NAMALWA (cell line): ENCODE measurements around the gene MEOX2.

Source experiments
- DNase-seq: peaks from one replicate; pipeline ENCODE4 v3.0.0-alpha.2; 2015; ENCODE audit warnings: low spot score

MEOX2 gene

DNA sequence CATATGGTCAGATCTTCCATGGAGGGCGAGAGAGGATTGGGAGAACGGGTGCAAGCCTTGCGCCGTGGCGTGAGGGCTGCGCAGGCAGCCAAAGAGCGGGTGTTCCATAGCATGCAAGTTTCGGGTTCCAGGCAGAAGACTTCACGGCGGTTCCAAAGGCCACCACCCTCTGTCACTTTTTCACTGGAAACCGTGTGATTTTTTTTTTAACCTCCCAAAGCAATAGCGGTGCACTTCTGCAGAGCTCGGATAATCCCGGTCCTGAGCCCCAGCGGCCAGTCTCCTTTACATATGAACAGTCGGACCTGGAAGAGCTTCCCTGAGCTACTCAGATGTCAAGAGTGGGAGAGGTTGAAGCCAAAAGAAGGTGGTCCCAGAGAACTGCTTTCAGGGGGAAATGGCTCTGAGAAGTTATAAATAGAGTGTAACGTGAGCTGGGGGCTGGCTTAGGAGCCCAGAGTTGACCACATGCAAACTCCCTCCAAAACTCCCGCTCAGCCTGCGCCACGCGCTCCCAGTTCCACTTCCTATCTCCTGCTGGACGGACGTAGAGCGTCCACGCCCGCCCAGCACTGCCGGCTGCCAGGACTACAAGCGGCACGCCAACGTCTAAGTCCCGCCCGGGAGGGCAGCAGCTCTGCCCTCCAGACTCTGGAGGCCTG is at the start of gene MEOX2:
TSS of gene MEOX2 (minus strand) at position 389 of the 662 bp plus-strand sequence. CDS start at position 108, 281 bp downstream.
- DNase-seq, result no peak

DNA sequence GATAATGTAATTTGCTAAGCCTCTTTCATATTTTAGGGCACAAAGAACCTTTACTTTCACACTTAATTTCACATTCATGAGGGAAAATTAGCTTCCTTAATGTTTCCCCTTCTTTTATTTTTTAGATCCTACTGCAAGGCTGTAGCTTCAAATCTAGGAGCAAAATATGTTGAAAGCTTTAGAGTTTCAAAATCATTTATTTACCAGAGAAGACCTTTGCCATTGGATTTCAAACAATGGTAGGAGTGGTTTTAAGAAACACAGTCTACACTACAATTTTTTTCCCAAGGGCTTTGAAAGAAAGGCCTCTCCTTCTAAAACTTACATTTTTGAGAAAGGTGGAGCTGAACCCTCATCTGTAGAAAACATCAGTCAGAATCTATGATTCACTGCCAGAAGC is 43.3 kb upstream of the MEOX2 start:
- no peak for DNase-seq

DNA sequence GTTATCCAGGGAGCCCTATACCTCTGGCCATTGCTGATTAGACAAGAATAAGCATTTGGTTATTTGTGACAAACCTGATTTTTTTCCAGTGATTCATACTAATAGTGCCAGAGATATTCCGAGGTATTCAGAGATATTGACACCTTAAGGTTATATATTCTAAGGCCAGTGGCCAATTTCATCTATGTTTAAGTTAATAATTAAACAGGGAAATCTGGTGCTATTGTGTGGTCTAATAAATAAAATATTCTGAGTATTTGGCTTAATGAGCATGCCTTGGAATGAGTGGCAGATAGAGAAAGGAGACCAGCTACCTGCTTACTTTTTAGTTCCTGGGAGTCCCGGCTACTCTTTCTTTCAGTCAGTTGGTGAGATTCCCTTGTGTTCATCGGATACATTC is 38.6 kb upstream of the MEOX2 start:
- no peak for DNase-seq

DNA sequence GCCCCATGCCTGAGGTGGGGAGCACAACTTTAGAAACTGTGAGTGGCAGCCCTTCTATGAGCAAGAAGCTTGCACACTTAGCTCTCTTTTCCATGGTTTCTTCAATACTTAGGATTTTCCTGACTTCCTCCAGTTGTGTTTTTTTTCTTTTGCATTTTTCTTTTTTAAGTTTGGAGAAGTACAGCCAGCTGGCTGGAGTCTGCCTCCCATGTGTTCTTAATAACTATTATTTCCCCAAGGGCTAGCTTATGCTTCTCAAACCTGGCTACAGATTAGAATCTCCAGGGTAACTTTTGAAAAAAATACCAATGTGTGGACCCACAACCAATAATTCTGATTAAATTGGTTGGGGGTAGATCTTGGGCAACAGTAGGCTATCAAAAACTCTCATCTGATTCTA is 37.4 kb upstream of the MEOX2 start:
- DNase-seq, result no peak

DNA sequence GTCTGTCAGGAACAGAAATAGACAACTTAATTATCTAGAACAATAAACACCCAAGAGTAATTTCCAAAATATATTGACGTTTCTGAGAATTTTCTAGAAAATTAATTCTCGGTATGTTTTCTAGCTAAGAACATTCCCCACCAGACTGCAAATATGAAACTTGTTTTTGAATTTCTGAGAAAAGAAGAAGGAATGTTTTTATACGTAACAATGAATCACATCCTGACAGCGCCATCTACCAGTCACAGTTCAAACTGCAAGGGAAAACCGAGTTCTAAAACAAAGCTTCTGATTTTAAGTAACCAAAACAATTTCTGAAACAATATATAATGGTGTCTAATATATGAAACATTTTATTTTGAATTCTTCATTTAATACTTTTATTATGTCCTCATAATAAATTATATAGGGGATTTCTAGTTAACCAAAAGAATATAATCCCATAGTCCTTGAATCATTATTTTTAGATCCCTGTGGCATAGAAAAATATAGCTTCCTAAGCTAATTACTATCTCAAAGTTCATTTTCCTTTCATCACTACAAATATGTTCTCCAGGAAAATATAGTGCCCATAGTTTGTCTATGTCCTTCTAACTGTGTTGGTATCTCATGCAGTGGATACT is 34.5 kb upstream of the MEOX2 start:
- DNase-seq, result peak; percentile 63

DNA sequence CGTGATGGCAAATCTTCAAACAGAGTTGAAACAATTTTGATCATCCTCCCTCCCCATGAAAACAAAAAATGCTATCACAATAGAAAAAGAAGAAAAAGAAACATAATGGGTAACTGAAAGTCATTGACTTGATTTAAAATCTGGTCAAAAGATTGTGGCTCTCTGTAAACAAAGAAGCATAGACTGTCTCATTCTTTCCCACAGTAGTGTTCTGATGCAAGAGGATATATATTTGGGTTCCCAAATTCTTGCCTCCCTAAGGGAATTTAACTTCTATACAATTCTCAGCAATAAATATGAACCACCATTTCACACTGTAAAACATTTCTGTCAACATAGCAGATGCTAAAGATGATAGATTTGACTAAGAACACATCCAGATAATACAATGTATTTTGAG is 32.8 kb upstream of the MEOX2 start:
- DNase-seq, result no peak

DNA sequence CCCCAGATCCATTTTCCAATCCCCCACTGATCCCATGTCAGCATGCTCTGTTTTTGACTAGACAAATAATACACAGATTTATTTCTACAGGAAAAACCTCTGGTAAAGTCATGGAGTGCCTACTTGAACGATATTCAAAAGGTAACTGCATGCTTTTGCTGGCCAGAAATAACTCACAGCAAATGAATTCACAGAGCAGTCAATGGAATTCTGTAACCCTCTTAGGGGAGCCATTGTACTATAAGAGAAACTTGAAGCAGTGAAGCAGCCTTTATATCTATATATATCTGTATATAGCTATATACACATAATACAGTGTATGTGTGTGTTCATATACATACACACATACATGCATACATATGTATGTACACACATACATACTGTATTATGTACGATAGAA is 29.0 kb upstream of the MEOX2 start:
- no peak for DNase-seq

DNA sequence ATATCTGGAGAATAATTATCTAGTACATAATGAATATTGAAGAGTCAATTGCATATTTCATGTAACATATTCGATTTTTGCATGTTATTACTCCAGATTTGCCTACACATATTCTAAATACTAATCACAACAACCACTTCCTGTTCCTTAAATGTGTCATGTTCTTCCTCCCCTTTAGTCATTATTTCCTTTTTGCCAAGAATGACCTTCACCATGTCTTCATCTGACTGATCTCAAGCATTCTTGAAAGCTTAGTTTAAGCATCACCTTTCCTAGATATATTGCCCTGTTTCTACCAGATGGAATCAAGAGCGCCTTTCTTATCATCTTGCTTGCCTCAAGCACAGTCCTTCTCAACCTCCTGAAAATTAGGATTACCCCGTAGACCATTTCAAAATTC is 23.5 kb upstream of the MEOX2 start:
- no peak for DNase-seq

DNA sequence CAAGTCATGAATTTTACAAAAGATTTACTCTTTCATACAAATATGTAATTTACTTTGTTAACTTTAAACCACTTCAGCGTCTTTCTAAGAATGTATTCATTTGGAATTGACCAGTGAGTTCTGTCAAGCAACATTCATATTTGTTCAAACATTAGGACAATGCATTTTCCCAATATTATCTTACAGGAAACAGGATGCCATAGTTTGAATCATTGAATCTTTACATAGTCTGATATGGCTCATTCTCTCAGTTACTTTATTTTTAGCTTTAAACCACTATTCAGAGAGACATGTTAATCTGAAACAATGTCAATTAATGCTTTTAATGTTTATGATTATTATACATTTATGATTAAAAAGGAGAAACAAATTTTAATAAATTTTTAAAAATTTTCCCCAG is 21.1 kb upstream of the MEOX2 start:
- no peak for DNase-seq

DNA sequence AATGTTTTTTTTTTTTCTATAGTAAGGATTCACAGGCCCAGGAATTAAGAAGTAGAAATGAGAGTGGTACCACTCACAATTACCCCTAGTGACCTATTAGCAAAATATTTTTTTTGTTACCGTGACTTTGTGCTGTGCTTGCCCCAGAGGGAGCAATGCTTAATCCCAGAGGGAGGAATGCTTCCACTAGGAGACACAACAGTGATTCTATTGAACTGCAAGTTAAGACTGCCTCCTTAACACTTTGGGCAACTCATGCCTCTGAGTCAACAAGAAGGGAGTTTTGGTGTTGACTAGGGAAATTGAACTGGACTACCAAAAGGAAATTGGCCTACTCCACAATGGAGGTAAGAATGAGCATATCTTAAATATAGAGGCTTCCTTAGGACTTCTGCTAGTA is 17.2 kb upstream of the MEOX2 start:
- no peak for DNase-seq

DNA sequence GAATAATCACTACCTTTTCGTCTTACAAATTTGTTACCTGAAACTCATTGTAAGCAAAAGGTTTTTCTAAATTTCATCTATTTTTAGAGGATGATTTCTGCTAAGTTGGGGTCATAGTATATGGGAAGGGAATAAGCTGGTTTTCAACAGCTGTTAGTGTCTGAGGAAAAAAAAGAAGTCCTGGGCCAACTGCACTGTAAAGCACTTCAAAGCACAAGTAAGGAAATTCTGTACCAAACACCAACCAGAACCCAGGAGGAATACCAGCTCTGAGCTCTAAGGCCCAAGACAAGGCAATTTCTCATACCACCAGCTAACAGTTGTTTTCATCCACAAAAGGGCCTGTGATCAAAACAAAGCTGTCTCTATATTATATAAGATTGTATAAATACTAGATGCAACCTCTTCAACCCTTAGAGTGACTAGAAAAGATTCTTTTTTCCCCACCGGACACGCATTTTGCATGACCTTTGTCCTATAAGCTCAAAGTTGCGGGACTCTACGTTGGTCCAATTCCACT is 6.1 kb upstream of the MEOX2 start:
- DNase-seq, result no peak

DNA sequence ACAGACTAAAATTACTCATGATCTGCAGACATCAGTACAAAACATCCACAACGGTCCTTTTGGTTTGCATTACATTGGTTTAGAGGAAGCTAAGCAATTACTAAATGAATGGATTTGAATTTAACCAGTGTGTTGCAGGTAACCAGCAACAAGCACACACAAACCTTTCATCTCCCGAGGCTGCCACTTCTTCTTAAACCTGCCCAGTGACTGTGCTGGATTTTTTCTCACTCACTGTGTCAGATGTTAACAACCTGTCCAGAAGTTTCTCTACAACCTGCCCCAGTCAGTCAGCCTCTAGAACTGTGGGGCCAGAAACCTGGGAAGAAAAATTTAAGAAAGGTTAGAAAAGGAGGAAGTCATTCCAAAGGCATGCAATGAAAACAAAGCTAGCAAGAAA is 2.4 kb upstream of the MEOX2 start:
- DNase-seq, result no peak

DNA sequence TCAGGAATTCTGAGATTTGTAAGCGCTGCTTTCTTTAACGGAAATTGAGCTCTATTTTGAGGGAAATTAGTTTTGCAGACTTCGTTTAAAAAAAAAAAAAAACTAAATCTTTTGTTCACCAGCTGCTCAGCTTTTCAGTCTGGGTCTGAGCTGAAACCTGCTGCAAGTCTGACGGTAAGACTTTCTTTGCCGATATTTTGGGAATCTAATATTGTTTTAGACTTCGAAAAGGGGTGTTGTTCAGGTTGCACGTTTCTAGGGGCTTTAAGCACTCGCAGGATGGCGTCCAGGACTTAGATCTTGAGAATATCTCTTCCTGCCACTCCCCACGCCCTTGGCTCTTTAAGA is 1.8 kb upstream of the MEOX2 start:
- no peak for DNase-seq

DNA sequence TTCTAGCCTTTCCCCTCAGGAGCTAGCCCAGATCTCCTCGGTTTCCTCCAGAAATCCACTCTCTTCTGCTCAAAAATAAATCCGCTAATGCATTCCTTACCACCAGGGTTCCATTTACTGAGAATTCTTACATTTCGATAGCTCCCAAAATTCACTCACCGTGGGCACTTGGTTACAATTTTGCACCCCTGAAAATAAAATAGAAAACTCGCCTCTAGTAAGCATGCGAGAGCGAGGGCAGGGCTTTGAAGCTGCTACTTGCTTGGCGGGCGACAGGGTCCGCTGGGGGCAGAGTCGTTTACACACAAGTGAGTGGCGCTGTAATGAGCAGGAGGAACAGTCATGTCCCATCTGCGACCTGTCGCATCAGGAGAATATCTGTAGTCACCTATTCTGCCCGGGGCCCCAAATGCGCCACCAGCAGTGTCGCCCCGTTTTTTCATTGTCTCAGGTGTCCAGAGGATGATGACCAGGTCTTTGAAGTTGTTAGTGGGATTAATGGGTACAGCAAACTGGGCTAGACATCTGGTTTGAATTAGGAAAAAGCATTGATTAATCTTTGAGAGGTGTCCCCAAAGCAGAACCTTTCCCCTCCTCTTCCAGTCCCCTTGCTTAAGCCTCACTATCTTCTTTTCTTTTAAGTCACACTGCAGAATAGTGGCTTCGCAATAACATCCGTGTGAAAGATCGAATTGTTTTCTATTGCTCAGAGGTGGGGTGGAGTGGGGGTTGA is 1.2 kb upstream of the MEOX2 start:
- no peak for DNase-seq

DNA sequence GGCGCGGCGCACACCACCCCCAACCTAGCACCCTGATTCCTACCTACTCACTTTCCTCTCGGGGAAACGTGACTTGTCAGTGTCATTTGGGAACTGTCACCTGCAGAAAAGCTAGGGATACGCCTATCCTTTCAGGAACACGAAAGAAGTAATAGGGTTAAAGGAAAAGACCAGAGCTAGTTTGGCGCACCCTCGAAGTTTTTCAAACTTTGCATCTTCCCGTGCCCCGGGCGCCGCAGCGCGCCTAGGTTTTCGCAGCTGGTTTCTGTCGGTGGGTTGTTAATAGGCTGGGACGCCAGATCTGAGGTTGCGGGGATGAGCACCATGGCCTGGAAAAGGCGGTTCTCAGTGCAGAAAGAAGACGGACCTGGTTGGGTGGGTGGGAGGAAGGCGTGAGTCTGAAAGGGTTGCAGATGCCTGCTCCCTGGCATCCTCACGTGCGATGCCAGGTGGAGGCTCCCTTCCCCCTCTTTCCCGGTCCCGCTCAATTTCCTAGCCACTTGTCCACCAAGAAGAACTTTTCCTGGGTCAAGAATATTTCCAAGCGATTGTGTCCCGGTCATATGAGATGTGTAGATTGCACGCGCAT is 568 bp upstream of the MEOX2 start:
- DNase-seq, result no peak

DNA sequence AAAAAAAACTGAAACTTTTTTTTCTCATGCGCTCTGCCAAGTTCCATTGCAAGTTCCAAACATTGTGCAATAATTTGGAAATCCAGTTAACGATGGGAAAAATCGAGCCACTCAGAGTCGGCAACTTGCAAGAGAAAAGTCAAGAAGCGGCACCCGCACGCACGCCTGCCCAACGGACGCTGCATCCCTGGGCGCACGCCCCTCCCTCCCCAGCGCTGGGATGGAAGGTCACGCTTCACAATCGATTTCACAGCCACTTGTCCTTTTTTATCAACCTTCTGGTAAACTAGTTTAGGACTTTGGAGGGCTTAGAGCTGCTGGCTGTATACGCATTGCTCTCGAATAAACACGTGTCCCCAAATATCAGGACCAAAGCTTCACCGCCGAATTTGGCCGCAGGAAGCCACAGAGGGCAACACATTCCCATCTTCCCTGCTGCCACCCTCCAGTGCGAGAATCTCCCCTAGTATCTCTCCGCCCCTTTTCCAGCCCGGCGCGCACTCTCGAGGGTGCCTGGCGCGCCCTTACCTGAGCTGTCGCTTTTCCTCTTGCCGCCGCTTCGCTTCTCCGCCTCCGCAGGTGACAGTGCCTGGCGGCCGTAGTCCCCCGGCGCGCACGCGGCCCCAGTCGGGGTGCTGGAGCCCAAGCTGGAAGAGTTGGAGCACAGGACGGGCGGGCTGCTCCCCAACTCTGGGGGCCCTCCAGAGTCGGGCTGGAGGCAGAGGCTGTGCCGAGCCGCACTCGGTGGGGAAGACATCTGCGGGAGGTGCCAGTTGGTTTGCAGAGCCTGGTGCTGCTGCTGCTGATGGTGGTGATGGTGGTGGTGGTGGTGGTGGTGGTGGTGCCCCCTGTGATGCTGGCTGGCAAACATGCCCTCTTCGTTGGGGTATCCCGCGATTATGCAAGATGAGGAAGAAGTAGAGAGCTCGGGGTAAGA is 857 bp downstream of the MEOX2 start:
- no peak for DNase-seq

DNA sequence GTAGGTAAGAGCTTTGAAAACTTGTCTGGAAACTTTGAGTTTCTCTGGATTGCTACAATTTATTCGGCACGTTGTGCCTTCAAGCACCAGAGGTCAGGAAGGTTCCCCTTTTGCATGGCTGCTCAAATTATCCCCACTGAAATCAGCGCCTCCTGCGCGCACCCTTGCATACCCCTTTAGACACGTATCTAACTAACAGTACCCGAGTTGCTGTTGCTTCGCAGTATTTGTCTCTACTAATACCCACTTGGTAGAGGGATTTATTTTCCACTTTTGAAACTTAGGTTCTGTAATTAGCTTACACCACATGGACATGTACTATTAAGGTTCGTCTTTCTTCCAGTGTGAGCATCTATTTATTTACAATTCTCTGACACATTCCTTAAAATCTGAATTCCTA is 1.6 kb downstream of the MEOX2 start:
- DNase-seq, result no peak

DNA sequence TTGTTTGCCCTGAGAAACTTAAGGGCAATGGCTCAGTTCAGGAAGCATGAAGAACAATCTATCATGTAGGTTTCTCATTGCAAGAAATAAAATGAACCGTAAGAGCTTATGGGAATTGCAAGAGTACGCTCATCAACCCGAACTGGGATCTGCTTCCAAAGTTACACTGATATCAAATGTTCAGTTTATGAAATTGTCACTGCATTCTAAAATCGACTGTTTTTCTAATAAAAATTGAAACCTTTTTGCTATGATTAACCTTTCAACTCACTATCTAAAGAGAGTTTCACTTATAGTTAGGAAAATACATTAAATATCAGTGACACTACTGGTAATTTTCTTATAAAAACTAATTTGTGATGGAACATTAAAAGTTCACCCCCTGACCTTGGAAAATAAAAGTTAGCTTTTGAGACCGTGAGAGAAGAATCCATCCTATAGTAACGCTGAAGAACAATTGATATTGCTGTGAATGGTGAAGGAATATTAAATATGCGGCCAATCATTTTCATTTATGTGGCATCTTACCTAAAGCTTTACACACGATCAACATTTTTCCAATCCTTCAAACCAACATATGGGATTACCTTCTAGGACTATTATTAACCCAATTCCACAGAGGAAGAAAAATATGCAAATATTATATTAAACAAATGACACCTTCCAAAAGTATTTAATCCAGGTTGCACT is 2.2 kb downstream of the MEOX2 start:
- DNase-seq, result no peak

DNA sequence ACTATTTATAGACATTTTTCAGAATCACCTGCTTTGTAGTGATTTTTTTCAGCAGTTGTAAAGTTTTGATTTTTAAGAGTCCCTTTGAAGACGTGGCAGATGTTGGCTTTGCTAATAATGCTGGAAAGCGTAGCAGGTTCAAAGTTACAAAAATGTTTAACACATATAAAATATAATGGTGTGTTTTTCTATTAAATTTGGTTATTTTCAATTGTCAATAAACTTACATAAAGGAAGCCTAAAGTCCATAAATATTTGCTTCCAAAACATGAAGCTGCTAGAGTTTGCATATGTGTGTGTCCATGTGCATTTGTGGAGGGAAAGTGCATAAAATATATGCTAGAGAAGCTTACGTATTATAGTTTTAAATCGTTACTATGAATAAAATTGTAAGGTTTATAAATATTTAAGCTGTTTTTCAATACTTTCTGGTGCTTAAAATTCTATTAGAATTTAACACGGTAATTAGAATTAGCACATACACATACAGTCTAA is 3.7 kb downstream of the MEOX2 start:
- no peak for DNase-seq

DNA sequence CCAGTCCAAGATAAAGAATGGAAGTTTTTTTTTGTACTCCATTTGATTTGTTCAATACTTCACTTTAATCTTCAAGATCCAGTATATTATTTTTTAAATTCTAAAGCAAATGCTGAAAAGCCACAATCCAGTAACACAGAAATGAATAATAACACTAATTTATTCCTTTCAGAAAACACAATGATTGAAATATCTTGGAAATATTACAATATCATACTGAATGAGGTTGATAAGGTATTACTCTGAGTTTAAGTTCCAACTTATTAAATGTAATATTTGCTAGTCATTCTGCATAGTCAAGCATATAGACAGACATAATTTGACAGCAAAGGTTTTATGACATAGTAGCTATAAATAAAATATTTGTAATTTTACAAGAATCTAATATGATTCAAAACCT is 4.4 kb downstream of the MEOX2 start:
- no peak for DNase-seq

DNA sequence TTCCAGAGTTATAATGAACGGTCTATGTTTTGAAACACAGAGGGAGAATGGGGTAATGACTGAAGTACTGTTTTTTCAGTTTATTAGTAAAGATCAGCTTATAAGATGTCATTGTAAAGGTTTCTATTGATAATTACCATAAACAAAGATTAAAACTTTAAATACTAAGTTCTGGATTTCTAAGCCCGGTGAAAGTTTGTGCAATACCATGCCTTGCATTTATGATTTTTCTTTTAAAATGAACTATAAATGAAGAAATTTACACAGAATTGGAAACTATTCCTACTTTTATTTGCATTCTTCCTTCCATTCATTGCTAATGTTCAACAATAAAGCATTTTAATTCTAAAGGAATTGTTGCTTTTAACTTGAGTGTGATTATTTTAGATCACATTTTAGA is 4.9 kb downstream of the MEOX2 start:
- DNase-seq, result no peak
